WI38 (cell line): ENCODE measurements around the gene AKR7A3.
"Not testable (repeated sequence)": the region's sequence is repeated elsewhere in the genome, so short reads cannot be mapped to it uniquely, and the experiment has no call there.

ENCODE experiments used
- H3K4me3 ChIP-seq: 2 replicates; pipeline ENCODE4 v1.5.1; 2011; ENCODE audit warnings: low read depth, mild to moderate bottlenecking, control low read depth, low read length
- TF ChIP-seq, protein P1 (sequence below): IDR thresholded peaks from 2 replicates; pipeline ENCODE4 v1.5.1; 2012; ENCODE audit warnings: low read depth, mild to moderate bottlenecking, control low read depth, low read length

Gene AKR7A3

DNA sequence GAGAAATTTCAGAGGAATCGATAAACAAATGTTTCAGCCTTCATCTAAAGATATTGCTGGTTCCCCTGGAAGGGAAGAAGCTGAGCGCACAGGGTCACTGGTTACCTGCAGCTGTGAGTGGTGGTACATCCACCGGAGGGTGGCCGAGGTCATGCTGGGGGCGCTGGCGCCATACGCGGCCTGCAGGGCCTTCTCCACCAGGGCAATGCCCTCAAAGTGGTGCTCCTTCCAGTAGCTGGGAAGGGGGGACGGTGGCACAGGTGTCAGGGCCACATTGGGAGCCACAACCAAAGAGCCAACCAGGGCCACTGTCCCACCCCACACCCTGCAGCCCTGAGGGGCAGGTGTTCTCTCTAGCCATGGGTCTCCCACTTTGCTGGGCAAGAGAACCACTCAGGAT, 4.7 kb downstream of the AKR7A3 start:
- TF ChIP-seq, protein P1, sequence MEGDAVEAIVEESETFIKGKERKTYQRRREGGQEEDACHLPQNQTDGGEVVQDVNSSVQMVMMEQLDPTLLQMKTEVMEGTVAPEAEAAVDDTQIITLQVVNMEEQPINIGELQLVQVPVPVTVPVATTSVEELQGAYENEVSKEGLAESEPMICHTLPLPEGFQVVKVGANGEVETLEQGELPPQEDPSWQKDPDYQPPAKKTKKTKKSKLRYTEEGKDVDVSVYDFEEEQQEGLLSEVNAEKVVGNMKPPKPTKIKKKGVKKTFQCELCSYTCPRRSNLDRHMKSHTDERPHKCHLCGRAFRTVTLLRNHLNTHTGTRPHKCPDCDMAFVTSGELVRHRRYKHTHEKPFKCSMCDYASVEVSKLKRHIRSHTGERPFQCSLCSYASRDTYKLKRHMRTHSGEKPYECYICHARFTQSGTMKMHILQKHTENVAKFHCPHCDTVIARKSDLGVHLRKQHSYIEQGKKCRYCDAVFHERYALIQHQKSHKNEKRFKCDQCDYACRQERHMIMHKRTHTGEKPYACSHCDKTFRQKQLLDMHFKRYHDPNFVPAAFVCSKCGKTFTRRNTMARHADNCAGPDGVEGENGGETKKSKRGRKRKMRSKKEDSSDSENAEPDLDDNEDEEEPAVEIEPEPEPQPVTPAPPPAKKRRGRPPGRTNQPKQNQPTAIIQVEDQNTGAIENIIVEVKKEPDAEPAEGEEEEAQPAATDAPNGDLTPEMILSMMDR: no peak
- no peak overlapping the region for H3K4me3 ChIP-seq

DNA sequence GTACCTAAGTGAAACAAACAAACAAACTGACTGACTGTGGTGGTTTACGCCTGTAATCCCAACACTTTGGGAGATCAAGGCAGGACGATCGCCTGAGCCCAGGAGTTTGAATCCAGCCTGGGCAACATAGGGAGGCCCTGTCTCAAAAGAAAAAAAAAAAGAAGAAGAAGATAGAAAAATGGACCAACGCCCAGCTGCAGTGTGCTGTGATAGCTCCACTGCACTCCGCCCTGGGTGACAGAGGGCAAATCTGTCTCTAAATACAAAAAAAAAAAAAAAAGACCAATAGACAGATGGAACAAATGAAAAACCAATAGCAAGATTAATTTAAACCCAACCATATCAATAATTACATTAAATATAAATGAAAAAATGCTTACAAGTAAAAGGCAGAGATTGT, 13.9 kb downstream of the AKR7A3 start:
- H3K4me3 ChIP-seq: no peak overlapping the region
- TF ChIP-seq, protein P1: no peak

DNA sequence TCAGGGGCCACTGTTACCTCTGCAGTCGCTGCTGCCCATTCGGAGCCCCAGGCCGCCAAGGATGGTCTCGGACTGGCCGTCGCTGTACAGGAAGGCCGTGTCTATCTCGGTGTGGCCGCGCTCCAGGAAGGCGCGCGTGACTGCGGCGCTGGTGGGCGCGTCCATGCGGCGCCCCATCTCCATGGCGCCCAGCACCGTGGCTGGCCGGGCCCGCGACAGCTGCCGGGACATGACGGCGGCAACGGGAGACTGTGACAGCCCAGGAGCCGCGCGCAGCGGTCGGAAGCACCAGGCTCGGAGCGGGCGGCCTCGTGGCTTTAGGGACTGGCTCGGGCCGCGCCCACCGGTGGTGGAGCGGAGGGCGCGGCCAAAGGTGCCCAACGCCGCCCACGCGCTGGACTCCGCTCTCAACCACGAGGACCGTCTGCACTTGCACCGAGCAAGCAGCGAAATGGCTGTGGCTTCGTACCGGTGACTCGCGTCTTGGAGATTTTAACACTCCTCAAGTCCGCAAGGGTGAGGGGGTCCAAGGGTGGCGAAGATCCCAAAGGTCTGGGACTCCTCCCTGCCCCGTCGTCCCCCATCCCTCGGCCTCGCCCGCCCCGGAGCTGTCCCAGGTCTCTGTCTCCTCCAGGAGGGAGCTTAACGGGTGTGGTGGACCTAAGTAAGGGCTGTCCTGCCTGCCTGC, 14.6 kb downstream of the AKR7A3 start:
- H3K4me3 ChIP-seq: not testable (repeated sequence)

DNA sequence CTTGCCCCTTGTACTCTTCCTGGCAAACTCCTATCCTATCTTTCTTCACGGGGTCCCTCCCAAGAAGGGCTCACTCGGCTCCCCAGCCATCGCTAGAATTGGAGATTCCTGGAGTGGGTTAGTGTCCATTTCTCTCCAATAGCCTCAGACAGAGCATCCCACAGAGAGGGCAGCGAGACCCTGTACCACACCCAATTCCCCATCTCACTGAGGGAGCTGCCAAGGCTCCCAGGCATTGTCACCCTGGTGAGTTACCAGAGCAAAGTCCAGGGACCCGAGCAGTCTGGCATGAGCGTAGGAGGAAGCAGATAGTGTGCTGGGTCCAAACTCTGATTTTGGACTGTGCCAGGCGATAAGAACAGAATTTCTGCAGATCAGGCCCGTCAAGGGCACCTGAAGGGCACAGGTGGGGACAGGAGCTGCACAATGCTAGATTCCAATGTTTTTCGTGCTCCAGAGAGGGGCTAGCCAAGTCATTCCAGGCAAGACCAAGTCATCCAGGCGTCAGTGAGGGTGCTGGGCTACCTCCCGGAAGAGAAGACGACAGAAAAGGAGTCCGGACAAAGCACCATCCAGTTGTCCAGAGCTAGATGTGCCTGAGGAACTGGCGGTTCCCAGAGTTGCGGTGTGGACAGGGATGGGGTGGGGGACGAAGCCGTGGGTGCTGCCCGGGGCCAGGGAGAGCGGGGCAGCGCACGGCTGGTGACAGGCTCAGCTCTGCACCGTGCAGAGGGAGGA, 15.3 kb downstream of the AKR7A3 start:
- no peak overlapping the region for H3K4me3 ChIP-seq
- TF ChIP-seq, protein P1: no peak

DNA sequence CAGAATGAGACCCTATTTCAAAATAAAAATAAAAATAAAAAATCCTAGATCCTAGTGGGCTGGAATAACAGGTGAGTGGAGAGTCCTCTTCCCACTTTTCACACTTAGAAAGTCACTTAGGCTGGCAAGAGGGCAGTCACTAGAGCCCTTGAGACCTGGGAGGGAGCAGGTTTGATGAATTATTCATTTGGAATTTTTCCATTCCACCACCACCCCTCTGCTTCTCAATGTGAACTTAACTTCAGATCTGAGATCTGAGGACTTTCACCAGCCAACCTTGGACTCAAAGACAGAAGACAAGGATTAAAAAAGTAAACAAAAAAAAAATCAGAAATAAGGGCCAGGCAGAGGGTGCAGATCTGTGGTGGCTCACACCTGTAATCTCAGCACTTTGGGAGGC, 16.5 kb downstream of the AKR7A3 start:
- TF ChIP-seq, protein P1: no peak
- H3K4me3 ChIP-seq: no peak overlapping the region

DNA sequence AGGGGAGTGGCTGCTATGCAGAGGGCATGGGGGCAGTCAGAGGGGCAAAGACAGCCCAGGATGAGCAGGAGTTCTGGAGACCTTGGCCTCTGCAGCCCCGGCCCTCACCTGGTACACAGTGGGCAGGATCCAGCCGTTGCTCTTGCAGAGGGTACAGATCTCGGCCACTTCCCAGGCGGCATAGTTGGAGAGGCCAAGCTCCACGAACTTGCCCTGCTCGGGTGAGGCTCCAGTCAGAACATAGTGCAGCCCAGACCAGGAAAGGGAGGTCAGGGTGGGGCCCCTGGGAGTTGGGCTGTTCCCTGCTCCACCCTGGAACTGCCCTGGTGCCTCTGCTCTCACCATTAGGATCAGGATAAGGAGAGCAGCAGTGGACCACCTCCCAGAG, 18.2 kb downstream of the AKR7A3 start:
- not testable (repeated sequence) for H3K4me3 ChIP-seq

DNA sequence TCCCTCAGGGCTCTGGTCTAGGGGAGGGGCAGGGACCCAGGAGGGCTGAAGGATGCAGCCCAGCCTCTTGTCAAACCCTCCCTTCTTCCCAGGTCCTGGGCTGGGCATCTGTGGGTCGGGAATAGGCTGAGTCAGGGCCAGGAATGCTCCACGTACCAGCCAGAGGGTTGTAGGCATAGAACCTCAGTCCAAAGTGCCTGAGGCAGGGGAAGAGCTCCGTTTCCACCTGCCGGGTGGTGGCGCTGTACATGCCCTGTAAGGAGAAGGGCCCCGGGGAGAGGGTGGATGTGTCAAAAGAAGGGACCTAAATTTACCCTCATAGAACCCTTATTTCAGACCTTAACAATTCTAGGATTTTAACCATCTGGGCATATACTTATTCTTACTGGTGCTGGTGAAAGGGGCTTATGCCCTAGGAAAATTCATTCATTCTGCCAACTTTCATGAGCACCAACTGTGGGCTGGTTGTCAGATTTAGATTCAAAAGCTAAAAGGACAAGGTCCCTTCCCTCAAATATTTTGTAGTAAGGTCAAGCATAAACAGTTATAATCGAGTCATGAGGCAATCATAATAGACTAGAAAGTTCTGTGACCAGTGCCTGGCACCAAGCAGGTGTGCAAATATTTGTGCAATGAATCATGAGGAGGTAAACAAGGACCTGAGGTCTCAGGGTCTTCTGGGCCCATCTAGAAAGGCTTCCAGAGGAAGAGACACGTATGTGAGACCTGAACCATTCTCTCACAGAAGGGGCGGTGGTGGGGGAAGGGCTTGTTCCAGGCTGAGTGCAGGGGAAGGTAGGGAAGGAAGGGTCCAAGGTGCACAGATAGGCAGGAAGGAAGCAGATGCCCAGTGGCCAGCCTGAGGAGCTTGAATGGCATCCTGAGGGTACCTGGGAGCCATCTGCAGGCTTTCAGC, 18.9 kb downstream of the AKR7A3 start:
- not testable (repeated sequence) for H3K4me3 ChIP-seq

DNA sequence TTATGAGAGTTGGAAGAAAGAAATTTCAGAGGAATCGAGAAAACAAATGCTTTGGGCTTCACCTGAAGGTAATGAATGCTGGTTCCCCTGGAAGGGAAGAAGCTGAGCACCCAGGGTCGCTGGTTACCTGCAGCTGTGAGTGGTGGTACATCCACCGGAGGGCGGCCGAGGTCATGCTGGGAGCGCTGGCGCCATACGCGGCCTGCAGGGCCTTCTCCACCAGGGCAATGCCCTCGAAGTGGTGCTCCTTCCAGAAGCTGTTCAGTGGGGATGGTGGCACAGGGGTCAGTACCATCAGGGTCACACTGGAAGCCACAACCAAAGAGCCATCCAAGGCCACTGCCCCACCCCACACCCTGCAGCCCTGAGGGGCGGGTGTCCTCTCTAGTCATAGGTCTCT, 20.1 kb downstream of the AKR7A3 start:
- TF ChIP-seq, protein P1: no peak
- no peak overlapping the region for H3K4me3 ChIP-seq
